AG09319 (cell line): ENCODE data around the gene MX1.

Experiments
- DNase-seq: peaks from one replicate; pipeline ENCODE4 v3.0.0-alpha.2; 2010; ENCODE audit warnings: low read depth; ENCODE audit errors: extremely low read depth
- CTCF ChIP-seq: IDR thresholded peaks from 2 replicates; pipeline ENCODE4 v1.5.1; 2011; ENCODE audit warnings: low read depth, mild to moderate bottlenecking, inconsistent platforms, low read length, moderate library complexity

The MX1 gene

DNA sequence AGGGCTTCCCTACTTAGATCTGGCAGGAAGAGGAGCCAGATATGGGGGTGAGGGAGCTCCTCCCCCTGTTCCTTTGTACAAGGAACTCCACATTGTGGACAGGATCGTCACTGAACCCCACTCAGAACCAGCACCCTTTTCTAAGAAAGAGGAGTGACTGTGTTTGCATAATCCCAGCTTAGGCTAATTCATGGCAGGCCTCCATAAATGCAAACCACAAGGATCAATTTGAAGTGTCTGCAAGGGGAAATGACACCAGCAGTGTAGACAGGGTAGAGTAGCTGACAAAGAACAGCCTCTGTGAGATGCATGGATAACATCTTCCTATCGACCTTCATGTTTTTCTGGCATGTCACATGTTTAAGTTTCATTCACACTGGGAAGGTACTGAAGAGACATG, 11.7 kb downstream of the MX1 start:
- no peak for DNase-seq
- TF ChIP-seq CTCF, result no peak

DNA sequence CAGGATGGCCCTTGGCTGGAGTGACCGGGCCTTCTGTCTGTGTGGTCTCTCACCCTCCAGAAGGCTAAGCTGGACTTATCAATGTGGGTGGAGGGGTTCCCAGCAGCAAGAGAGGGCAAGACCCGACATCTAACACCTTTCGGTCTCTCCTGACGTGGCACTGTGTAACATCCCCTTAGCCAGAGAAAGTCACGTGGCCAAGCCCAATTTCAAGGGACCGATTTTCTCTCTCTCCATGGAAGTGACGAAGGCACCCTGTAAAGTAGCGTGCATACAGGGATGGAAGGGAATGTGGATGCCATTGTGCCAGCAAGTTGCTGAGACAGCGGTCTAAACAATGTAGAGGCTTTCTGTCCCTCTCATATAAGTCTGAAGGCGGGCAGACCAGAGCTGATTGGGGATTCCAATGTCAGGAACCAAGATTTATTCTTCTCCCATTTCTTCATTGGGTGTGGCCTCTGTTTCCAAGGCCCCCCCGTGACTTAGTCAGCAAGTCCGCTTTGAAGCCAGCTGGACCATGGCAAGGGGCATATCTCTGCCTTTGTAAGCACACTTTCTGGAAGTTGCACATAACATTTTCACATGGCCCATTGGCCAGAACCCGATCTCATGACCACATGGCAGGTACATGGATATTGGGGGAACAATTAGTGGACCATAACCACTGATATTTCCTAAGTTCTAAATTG, 12.5 kb downstream of the MX1 start:
- no peak for TF ChIP-seq CTCF
- DNase-seq, result no peak

- no peak for DNase-seq
- no peak for TF ChIP-seq CTCF
Measured at GRCh38 chr21:41439248-41439647, 13.2 kb downstream of the MX1 start.

- no peak for TF ChIP-seq CTCF
- DNase-seq, result no peak
Measured at GRCh38 chr21:41441546-41441945, 15.5 kb downstream of the MX1 start.

DNA sequence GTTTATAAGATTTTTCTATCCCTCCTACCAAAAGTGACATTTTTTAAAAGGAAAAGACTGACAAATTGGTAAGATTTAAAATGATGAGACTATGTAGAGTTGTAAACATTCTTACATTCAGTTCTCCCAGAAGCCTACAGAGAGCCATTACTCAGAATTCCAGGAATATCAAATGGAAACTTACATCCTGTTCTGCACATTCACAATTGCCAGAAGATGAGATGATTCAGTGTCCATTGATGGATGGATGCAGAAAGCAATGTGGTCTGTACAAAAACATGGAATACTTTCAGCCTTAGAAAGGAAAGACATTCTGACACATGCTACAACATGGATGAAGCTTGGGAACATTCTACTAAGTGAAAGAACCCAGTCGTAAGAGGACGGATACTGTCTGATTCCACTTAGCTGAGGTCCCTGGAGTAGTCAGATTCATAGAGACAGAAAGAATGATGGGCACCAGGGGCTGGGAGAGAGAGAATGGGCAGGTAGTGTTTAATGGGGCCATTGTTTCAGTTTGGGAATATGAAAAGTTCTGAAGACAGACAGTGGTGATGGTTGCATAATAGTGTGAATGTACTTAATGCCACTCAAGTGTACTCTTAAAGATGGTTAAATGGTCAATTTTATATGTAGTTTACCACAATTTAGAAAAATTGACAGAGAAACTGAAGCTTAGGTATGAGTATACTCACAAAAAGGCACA, 16.6 kb downstream of the MX1 start:
- no peak for DNase-seq
- no peak for TF ChIP-seq CTCF

GRCh38 chr21:41443562-41443961, 17.5 kb downstream of the MX1 start:
- no peak for DNase-seq
- TF ChIP-seq CTCF, result no peak

- DNase-seq, result no peak
- TF ChIP-seq CTCF, result no peak
Measured at GRCh38 chr21:41444703-41445464, 18.8 kb downstream of the MX1 start.
